HEK293 (cell line): Measurements from ENCODE around the gene TXNIP.
A peak's percentile ranks its signal among the peaks of the same experiment; 100 is the strongest.

ENCODE experiments used
- BCL11A ChIP-seq: fragments of 450-650 bp; formaldehyde crosslinking; IDR thresholded peaks from 2 replicates; pipeline ENCODE4 v1.5.1; 2016; ENCODE audit warnings: low read depth, missing biosample characterization, missing genetic modification characterization
- FEZF1 ChIP-seq: fragments of 450-650 bp; formaldehyde crosslinking; IDR thresholded peaks from 2 replicates; pipeline ENCODE4 v1.5.1; 2016; ENCODE audit warnings: missing biosample characterization, missing genetic modification characterization
- HOXC10 ChIP-seq: sonication (generic); formaldehyde crosslinking; IDR thresholded peaks from 2 replicates; pipeline ENCODE4 v1.8.1; 2023; ENCODE audit warnings: mild to moderate bottlenecking, missing genetic modification reagents
- OVOL3 ChIP-seq: fragments of 450-650 bp; formaldehyde crosslinking; IDR thresholded peaks from 2 replicates; pipeline ENCODE4 v1.5.1; 2016; ENCODE audit warnings: missing biosample characterization, missing genetic modification characterization
- PRDM1 ChIP-seq: fragments of 450-650 bp; formaldehyde crosslinking; IDR thresholded peaks from 2 replicates; pipeline ENCODE4; 2016; ENCODE audit warnings: missing biosample characterization, missing genetic modification characterization
- PRDM10 ChIP-seq: fragments of 450-650 bp; formaldehyde crosslinking; IDR thresholded peaks from 2 replicates; pipeline ENCODE4 v1.5.1; 2016; ENCODE audit warnings: missing biosample characterization, missing genetic modification characterization
- RBAK ChIP-seq: fragments of 450-650 bp; formaldehyde crosslinking; IDR thresholded peaks from 2 replicates; pipeline ENCODE4 v1.5.1; 2016; ENCODE audit warnings: missing biosample characterization, missing genetic modification characterization
- REPIN1 ChIP-seq: fragments of 450-650 bp; formaldehyde crosslinking; IDR thresholded peaks from 2 replicates; pipeline ENCODE4 v1.5.1; 2017; ENCODE audit warnings: missing biosample characterization, missing genetic modification characterization, low read depth
- SP2 ChIP-seq: fragments of 450-650 bp; formaldehyde crosslinking; IDR thresholded peaks from 2 replicates; pipeline ENCODE4 v1.5.1; 2016; ENCODE audit warnings: missing biosample characterization, missing genetic modification characterization
- ZBTB21 ChIP-seq: fragments of 450-650 bp; formaldehyde crosslinking; IDR thresholded peaks from 2 replicates; pipeline ENCODE4 v1.5.1; 2017; ENCODE audit warnings: missing biosample characterization, missing genetic modification characterization
- ZEB2 ChIP-seq: fragments of 450-650 bp; formaldehyde crosslinking; IDR thresholded peaks from 2 replicates; pipeline ENCODE4 v1.5.1; 2016; ENCODE audit warnings: missing biosample characterization, missing genetic modification characterization
- ZFP37 ChIP-seq: fragments of 450-650 bp; formaldehyde crosslinking; IDR thresholded peaks from 2 replicates; pipeline ENCODE4 v1.5.1; 2016; ENCODE audit warnings: missing biosample characterization, missing genetic modification characterization
- ZNF121 ChIP-seq: fragments of 450-650 bp; formaldehyde crosslinking; IDR thresholded peaks from 2 replicates; pipeline ENCODE4 v1.5.1; 2016; ENCODE audit warnings: missing biosample characterization, missing genetic modification characterization
- ZNF19 ChIP-seq: fragments of 450-650 bp; formaldehyde crosslinking; IDR thresholded peaks from 2 replicates; pipeline ENCODE4; 2016; ENCODE audit warnings: missing biosample characterization, missing genetic modification characterization, low read depth
- ZNF214 ChIP-seq: fragments of 450-650 bp; formaldehyde crosslinking; IDR thresholded peaks from 2 replicates; pipeline ENCODE4 v1.5.1; 2017; ENCODE audit warnings: missing biosample characterization, mild to moderate bottlenecking, missing genetic modification characterization, borderline replicate concordance
- ZNF221 ChIP-seq: fragments of 450-650 bp; formaldehyde crosslinking; IDR thresholded peaks from 2 replicates; pipeline ENCODE4 v1.5.1; 2017; ENCODE audit warnings: missing biosample characterization, missing genetic modification characterization, borderline replicate concordance
- ZNF24 ChIP-seq: fragments of 450-650 bp; formaldehyde crosslinking; IDR thresholded peaks from 2 replicates; pipeline ENCODE4 v1.5.1; 2016; ENCODE audit warnings: missing biosample characterization, missing genetic modification characterization
- ZNF292 ChIP-seq: fragments of 450-650 bp; formaldehyde crosslinking; IDR thresholded peaks from 2 replicates; pipeline ENCODE4 v1.5.1; 2016; ENCODE audit warnings: low read depth, missing biosample characterization, missing genetic modification characterization, borderline replicate concordance
- ZNF341 ChIP-seq: fragments of 450-650 bp; formaldehyde crosslinking; IDR thresholded peaks from 2 replicates; pipeline ENCODE4; 2016; ENCODE audit warnings: low read depth, missing biosample characterization, missing genetic modification characterization
- ZNF366 ChIP-seq: fragments of 450-650 bp; formaldehyde crosslinking; conservative IDR thresholded peaks from 2 replicates; pipeline ENCODE4 v1.5.1; 2016; ENCODE audit warnings: missing biosample characterization, missing genetic modification characterization
- ZNF426 ChIP-seq: fragments of 450-650 bp; formaldehyde crosslinking; IDR thresholded peaks from 2 replicates; pipeline ENCODE4 v1.5.1; 2017; ENCODE audit warnings: missing biosample characterization, missing genetic modification characterization, mild to moderate bottlenecking, inconsistent platforms, moderate library complexity
- ZNF449 ChIP-seq: fragments of 450-650 bp; formaldehyde crosslinking; IDR thresholded peaks from 2 replicates; pipeline ENCODE4 v1.5.1; 2017; ENCODE audit warnings: missing biosample characterization, mild to moderate bottlenecking, missing genetic modification characterization, moderate library complexity
- ZNF473 ChIP-seq: fragments of 450-650 bp; formaldehyde crosslinking; IDR thresholded peaks from 2 replicates; pipeline ENCODE4 v1.5.1; 2017; ENCODE audit warnings: missing biosample characterization, missing genetic modification characterization
- ZNF488 ChIP-seq: fragments of 450-650 bp; formaldehyde crosslinking; IDR thresholded peaks from 2 replicates; pipeline ENCODE4 v1.5.1; 2016; ENCODE audit warnings: missing biosample characterization, missing genetic modification characterization
- ZNF510 ChIP-seq: fragments of 450-650 bp; formaldehyde crosslinking; IDR thresholded peaks from 2 replicates; pipeline ENCODE4 v1.5.1; 2018; ENCODE audit warnings: mild to moderate bottlenecking, missing genetic modification characterization, missing biosample characterization; ENCODE audit not compliant: insufficient replicate concordance
- ZNF521 ChIP-seq: fragments of 450-650 bp; formaldehyde crosslinking; IDR thresholded peaks from 2 replicates; pipeline ENCODE4 v1.5.1; 2017; ENCODE audit warnings: missing biosample characterization, mild to moderate bottlenecking, missing genetic modification characterization
- ZNF529 ChIP-seq: fragments of 450-650 bp; formaldehyde crosslinking; IDR thresholded peaks from 2 replicates; pipeline ENCODE4 v1.5.1; 2017; ENCODE audit warnings: missing genetic modification characterization, missing biosample characterization; ENCODE audit not compliant: insufficient replicate concordance
- ZNF544 ChIP-seq: fragments of 450-650 bp; formaldehyde crosslinking; IDR thresholded peaks from 2 replicates; pipeline ENCODE4 v1.5.0; 2017; ENCODE audit warnings: missing biosample characterization, missing genetic modification characterization
- ZNF585B ChIP-seq: fragments of 450-650 bp; formaldehyde crosslinking; IDR thresholded peaks from 2 replicates; pipeline ENCODE4 v1.5.1; 2016; ENCODE audit warnings: missing biosample characterization, missing genetic modification characterization
- ZNF610 ChIP-seq: fragments of 450-650 bp; formaldehyde crosslinking; IDR thresholded peaks from 2 replicates; pipeline ENCODE4 v1.5.1; 2016; ENCODE audit warnings: missing biosample characterization, missing genetic modification characterization, borderline replicate concordance
- ZNF624 ChIP-seq: fragments of 450-650 bp; formaldehyde crosslinking; IDR thresholded peaks from 2 replicates; pipeline ENCODE4 v1.5.1; 2017; ENCODE audit warnings: missing biosample characterization, missing genetic modification characterization
- ZNF629 ChIP-seq: fragments of 450-650 bp; formaldehyde crosslinking; IDR thresholded peaks from 2 replicates; pipeline ENCODE4 v1.5.1; 2017; ENCODE audit warnings: missing biosample characterization, missing genetic modification characterization
- ZNF645 ChIP-seq: fragments of 450-650 bp; formaldehyde crosslinking; IDR thresholded peaks from 2 replicates; pipeline ENCODE4; 2016; ENCODE audit warnings: missing biosample characterization, missing genetic modification characterization
- ZNF747 ChIP-seq: fragments of 450-650 bp; formaldehyde crosslinking; IDR thresholded peaks from 2 replicates; pipeline ENCODE4 v1.5.1; 2016; ENCODE audit warnings: missing biosample characterization, missing genetic modification characterization
- ZNF76 ChIP-seq: fragments of 450-650 bp; formaldehyde crosslinking; IDR thresholded peaks from 2 replicates; pipeline ENCODE4; 2016; ENCODE audit warnings: low read depth, missing biosample characterization, missing genetic modification characterization, borderline replicate concordance

TXNIP gene

GRCh38 chr1:146036965-146037646 lies 40.7 kb upstream of the TXNIP start (continued):
- no peak for TF ChIP-seq ZNF510 (tag by site-specific recombination)
- peak; percentile 55; the same call in 1 of the 2 replicates for TF ChIP-seq ZFP37 (tag by site-specific recombination)
- TF ChIP-seq ZNF292 (tag by site-specific recombination) = no peak
- 0 out of 2 replicates have a peak, but pooled peaks have one; percentile 18 for TF ChIP-seq ZEB2 (tag by site-specific recombination)
- no peak for TF ChIP-seq ZNF473 (tag by site-specific recombination)
- TF ChIP-seq ZNF341 (tag by site-specific recombination) = no peak
- TF ChIP-seq ZBTB21 (tag by site-specific recombination) = peak; percentile 57; the same call in 1 of the 2 replicates
- no peak for TF ChIP-seq PRDM1
- TF ChIP-seq ZNF19 (tag by site-specific recombination) = no peak
- peak; percentile 34; the same call in 1 of the 2 replicates for TF ChIP-seq ZNF24 (tag by site-specific recombination)
- TF ChIP-seq PRDM10 (tag by site-specific recombination) = peak; percentile 91
- TF ChIP-seq ZNF221 (tag by site-specific recombination) = no peak
- TF ChIP-seq ZNF366 (tag by site-specific recombination) = peak; percentile 66
- 0 out of 2 replicates have a peak, but pooled peaks have one; percentile 7 for TF ChIP-seq FEZF1 (tag by site-specific recombination)
- no peak for TF ChIP-seq RBAK (tag by site-specific recombination)
- TF ChIP-seq HOXC10 (CRISPR knock-in tag) = no peak
- TF ChIP-seq ZNF426 (tag by site-specific recombination) = no peak
- no peak for TF ChIP-seq OVOL3 (tag by site-specific recombination)
- TF ChIP-seq SP2 (tag by site-specific recombination) = peak; percentile 10; the same call in 1 of the 2 replicates
- no peak for TF ChIP-seq ZNF529
- no peak; the same call in 1 of the 2 replicates for TF ChIP-seq ZNF449 (tag by site-specific recombination)
- no peak for TF ChIP-seq ZNF747 (tag by site-specific recombination)
- no peak for TF ChIP-seq REPIN1 (tag by site-specific recombination)
- TF ChIP-seq ZNF521 = no peak
- no peak; the same call in none of the 2 replicates for TF ChIP-seq ZNF76 (tag by site-specific recombination)
- no peak for TF ChIP-seq ZNF121 (tag by site-specific recombination)
- TF ChIP-seq ZNF488 (tag by site-specific recombination) = no peak
- TF ChIP-seq BCL11A (tag by site-specific recombination) = no peak
- no peak; the same call in none of the 2 replicates for TF ChIP-seq ZNF629 (tag by site-specific recombination)
- no peak for TF ChIP-seq ZNF544
- TF ChIP-seq ZNF585B = no peak
- TF ChIP-seq ZNF645 (tag by site-specific recombination) = no peak
- no peak for TF ChIP-seq ZNF610 (tag by site-specific recombination)
- TF ChIP-seq ZNF214 (tag by site-specific recombination) = 0 out of 2 replicates have a peak, but pooled peaks have one; percentile 39
- no peak for TF ChIP-seq ZNF624 (tag by site-specific recombination)
